Gastroesophageal sphincter (tissue), 2 donors: ENCODE results near the gene MCC.

Source experiments
- POLR2A ChIP-seq, 2 donors: fragments of 450-650 bp; IDR thresholded peaks; one replicate each; pipeline ENCODE4 v1.6.1; 2017; ENCODE audit warnings: antibody characterized with exemption in 2 of 2, mild to moderate bottlenecking in 2 of 2, moderate library complexity in 1 of 2
- POLR2AphosphoS5 ChIP-seq: sonication (generic); formaldehyde crosslinking; IDR thresholded peaks from one replicate; pipeline ENCODE4 v1.6.1; 2017; ENCODE audit warnings: antibody characterized with exemption

GRCh38 chr5:113044776-113045465, 443.3 kb downstream of the MCC start:
- TF ChIP-seq POLR2A (IDR thresholded peaks at IDR 0.05) (no peak), POLR2AphosphoS5 (no peak)
